Stimulated activated CD4-positive, alpha-beta T cell treated with anti-CD3 and anti-CD28 coated beads, TNF-alpha, amount 100 ng/mL, for 48 hours (primary cell): ENCODE data around the gene DLEC1.
A peak's percentile ranks its signal among the peaks of the same experiment; 100 is the strongest.

Source experiments
- DNase-seq, 3 donors: peaks; one replicate each; pipeline ENCODE4 v3.0.0-alpha.2; 2020; ENCODE audit warnings: low read depth in 3 of 3

DLEC1 gene

DNA sequence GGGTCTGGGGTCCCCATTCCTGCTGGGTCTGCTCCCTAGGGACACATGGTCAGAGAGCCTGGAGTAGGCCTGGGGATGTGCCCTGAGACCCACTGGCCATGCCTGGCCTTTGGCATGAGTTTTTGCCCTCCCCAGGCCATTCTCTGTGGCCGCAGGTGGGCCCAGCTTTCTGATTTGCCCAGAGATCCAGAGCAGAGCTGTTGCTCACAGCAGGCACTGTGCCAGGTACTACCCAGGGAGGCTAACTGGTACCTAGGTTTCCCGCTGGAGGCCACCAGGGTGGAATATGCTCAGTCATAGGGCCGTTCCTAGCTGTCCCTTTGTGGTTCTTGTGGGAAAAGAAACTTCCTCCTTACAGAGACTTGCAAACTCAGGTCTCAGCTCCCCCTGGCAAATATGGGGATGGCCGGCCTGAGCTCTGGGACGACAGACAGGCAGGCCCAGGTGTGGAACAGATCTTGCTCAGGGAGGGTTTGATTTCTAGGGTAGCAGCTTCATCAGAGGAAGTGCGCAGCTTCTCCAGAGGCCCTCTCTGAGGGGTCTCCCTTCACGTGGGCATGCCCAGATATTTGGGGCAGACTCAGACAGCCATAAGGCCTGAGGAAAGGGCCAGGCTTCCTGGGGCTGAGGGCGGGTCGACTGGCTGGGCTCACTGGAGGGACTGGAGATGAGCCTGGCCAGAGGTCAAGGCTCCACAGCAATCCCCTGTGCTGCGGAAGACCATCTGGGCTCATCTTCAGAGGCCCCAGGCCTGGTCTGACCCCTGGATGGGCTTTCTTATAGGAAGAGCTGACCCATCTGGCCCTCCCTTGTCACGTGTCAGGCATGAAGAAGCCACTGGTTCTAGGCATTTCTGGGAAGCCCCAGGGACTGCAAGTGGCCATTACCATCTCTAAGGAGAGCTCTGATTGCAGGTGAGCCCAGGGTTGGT lies 69.9 kb downstream of the DLEC1 start:
- DNase-seq = no peak

DNA sequence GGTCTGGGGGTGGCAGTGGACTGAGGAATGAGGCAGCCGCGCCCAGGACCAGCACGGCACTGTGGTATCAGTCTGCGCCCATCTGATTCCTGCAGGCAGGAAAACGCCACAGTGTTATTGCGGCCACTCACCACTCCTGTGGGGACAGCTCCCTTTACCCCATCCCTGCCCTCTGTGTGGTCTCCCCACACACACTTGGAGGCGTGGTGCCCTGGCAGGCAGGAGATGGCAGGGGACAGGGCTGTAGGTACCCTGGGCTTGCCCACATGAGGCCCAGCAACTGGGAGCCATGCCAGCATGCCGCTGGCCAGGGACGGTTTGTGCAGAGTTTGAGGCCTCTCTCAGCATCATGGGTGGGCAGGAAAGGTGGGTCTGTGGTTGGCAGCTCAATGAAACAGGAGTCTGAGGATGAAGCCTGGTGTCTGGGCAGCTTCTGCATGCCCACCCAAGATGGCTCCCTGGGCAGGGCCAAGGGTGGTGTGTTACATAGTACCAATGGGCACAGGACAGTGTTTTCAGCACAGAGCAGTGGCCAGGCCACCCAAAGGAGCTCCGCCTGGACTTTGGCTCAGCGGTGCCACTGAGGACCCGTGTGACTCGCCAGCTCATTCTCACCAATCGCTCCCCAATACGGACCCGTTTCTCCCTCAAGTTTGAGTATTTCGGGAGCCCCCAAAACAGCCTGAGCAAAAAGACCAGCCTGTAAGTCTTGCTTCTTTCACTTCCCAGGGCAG lies 70.7 kb downstream of the DLEC1 start:
- no peak for DNase-seq

DNA sequence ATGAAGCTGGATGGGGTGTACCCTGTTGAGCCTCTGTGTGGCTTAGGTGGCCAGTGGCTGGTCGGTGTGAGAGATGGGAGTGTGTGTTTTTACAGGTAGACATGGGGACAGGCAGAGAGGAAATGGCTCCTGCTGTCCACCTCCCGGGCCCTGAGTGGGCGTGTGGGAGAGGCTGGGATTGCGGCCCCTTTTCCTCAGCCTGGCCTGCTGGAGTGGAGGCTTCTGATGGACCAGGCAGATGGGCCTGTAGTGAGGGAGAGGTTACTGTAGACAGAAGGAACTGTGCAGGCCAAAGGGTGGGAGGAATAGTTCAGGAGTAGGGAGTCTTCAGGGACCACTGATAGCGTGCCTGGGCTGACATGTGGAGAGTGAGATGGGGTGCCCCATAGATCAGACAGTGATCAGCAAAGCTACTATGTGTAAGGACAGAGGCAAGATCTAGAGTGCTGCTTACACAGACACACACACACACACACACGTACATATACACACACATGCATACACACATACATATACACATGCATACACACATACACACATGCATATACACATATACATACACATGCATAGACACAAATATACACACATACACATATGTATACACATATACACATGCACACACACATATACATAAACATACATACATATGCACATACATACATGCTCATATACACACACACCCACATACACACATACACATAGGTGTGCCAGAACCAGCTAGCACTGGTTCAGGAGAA lies 71.5 kb downstream of the DLEC1 start:
- DNase-seq = no peak

DNA sequence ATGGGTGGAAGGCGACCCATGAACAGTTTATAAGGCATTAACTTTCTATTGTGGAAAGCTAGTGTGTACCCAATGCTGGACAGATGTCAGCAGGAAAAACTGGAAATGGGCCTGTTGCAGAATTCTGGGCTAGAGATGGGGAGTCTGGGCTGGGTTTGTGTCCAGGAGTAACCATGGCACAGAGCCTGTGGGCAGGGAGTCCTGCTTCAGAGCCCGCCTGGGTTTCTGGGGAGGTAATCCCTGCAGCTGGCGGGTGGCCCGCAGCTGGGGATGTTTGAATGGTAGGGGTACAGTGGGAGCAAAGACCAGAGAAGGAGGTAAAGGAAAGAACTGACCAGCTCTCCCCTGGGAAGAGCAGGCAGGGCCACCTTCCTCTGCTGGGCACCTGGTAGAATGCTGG lies 72.2 kb downstream of the DLEC1 start:
- DNase-seq = no peak

DNA sequence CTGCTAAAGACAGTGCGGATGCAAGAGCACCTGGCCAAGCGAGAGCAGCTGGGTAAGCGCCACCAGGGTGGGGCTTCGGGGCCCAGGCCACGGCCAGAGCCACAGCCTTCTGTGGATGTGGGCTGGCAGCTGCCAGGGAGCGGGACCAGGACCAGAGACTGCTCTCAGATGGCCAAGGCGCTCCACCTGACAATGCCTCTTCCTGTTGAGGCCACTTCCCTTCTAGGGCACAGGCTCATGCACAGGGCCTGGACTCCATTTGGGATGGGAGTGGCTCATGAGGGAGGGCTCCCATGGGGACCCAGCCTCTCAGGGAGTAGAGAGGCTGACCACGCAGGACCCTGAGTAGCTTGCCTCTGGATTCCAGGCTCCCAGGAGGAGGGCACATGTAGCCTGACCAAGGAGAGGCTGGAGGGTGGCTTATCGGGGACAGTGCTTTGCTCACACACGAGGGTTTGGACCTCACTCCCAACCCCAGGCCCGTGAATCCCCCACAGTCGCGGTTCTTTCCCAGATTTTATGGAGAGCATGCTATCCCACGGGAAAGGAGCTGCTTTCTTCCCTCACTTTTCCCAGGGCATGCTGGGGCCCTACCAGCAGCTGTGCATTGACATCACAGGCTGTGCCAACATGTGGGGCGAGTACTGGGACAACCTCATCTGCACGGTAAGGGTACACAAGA lies 72.8 kb downstream of the DLEC1 start:
- no peak for DNase-seq

DNA sequence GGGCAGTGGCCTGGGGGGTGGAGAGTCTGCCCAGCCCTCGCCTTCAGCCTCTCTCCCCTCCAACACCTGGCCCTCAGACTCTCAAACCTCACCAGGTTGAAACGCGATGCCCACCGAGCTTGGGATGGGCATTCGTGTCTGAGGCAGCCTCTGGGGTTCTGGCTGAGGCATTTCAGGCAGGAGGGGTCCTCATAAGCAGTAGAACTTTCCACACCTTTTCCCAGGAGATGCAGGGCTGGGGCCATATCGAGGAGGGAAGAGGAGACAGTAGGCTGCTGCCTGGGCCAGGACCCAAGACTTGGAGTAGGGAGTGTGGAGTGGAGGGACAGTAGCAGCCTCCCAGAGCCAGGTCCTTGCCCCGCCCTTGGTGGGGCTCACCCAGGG lies 73.4 kb downstream of the DLEC1 start:
- DNase-seq = no peak

DNA sequence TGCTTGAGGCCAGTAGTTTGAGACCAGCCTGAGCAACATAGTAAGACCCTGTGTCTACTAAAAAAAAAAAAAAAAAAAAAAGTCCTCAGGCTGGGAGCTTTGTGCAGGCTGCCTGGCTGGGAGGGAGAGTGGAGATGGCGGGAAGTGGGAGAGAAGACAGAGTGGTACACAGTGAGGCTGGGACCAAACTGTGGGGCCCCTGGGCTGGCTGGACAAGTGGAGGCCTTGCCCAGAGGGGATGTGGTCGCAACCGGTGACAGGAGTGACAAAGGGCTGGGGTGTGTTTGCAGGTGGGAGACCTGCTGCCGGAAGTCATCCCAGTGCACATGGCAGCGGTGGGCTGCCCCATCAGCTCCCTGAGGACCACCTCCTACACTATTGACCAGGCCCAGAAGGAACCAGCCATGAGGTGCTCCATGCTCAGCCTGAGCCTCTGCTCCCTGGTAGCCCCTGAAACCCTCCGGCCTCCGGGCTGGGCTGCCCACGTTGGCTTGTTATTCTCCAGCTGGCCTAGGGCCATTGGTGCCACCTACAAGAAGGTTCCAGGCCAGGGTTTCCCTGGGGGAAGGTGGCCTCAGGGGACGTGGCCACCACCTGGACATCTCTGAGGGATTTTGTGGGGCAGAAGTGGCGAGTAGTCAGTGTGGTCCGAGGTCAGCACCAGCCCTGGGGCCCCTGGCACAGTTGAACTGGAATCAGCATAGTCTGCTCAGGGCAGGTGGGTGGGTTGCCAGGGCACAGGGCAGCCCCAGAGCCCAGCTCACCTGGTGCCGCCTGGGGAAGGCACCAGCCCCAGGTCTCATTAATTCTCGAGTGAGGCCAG lies 75.3 kb downstream of the DLEC1 start:
- DNase-seq = no peak

DNA sequence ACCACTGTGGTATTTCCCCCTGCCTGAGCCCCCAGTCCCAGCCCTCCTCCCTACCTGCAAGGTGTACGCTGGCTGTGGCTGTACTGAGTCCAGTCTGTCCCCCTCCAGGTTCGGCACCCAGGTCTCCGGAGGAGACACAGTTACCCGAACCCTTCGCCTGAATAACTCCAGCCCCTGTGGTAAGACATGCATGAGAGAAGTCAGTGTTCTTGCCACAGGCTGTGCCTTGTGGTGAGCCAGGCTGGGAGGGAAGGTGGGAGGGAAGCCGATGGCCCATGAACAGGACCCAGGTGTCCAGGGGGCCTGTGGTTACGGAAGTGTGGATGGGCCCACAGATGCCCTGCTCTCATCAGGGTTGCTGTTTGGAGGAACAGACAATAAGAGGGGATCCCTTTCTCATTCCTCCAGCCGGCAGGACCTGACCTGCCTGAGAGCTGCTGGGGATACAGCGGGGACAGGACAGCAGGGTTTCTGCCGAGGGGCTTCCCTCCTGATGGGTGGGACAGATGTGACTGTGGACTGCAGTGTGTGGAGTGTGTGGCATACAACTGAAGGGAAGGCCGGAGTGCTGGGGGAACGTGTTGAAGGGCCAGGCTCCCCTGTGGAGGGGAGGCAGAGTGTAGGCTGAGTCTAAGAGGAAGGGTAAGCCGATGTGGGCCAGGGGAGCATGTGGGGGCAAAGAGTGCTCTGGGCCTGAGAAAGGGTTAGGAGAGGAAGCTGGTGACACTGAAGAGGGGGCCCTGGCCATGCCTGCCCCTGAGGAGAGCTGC lies 76.1 kb downstream of the DLEC1 start:
- no peak for DNase-seq

DNA sequence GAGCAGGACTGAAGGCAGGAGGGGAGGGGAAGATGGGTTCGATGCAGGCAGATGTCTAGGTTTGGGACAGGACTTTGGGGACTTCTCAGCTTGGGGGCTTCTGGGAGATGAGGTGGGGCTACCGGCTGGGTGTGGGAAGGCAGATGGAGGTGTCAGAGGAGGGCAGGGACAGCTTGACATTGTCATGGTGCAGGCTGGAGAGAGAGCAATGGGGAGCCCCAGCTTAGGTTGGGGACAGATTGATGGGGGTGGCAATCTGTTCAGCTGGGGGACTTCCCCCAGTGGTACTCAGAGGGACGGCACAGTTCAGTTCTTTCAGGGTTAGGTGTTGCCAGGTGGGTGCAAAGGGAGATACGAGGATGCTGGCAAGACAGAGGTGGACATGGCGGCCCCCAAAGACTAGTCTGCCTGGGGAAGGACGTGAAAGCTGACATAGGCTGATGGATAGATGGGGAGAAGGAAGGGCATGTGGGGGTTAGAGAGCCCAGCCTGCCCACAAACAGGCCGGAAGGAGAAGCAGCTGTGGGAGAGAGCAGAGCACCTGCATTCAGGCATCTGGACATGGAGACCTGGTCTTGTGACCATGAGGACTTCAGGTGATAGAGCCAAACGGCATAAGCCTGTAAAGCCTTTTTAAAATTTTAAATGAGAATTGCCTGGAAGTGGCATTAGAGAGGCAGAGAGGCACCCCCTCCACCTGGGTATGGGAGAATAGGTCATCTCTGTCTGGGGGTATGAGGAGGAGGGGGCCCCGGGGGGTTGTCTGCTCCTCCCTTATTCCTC lies 76.8 kb downstream of the DLEC1 start:
- DNase-seq = no peak

DNA sequence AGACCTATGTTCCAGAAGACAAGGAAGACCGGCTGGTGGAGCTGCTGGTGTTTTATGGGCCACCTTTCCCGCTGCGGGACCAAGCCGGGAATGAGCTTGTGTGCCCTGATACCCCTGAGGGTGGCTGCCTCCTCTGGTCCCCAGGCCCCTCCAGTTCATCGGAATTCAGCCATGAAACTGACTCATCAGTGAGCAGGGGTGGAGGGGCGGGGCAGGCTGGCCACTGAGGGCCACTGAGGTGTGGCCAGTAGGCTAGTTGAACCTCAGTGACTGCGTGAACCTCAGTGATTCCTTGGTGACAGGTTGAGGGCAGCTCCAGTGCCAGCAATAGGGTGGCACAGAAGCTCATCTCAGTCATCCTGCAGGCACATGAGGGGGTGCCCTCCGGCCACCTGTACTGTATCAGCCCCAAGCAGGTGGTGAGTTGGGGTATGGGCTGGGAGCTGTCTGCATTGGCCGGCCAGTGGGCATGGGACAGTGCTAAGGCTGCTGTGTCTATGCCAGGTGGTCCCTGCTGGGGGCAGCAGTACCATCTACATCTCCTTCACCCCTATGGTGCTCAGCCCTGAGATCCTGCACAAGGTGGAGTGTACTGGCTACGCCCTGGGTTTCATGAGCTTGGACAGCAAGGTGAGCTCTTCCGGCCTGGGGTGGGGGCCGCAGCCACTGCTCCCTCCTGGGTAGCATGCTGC lies 77.6 kb downstream of the DLEC1 start:
- no peak for DNase-seq

DNA sequence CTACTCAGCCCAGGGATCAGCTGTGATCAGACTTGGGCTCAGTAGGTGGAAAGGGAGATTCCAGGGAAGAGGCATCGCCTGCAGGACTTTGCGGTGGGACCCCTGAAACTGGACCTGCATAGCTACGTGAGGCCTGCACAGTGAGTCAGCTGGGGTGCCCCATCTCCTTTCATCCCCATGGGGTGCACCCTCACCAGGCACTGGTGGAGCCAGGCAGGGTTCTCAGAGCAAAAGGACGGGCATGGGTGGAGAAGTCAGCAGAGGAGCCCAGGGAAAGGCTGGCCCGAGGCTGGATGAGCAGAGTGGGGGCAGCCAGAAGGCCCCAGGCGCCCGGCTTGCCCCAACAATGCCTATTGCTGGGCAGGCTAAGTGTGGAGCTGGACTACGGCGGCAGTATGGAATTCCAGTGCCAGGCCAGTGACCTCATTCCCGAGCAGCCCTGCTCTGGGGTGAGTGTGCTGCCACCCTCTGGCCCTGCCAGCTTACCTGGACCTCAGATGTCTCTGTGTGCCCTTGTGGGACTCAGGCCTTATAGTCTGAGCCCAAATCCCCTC lies 78.2 kb downstream of the DLEC1 start:
- DNase-seq = no peak

DNA sequence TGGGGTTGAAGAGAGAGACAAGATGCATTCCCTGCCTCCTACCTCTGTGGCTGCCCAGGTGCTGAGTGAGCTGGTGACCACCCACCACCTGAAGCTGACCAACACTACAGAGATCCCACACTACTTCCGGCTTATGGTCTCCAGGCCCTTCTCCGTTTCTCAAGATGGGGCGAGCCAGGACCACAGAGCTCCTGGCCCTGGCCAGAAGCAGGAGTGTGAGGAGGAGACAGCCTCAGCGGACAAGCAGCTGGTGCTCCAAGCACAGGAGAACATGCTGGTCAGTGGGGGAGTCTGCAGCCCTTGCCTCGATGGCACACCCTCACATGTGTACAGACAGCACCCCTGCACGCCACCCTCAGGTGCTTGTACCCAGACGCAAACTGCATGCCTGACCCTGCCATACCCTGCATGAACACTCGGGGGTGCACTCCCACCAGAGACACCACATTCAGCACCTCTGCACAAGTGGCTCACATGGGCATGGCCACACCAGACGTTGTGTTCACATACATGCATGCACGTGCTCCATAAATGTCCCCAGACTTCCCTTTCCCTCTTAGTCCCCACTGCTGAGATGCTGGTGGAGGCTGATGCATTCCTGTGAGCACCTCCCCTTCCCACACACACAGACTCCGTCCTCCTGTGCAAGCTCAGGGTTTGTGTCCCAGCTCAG lies 78.9 kb downstream of the DLEC1 start:
- DNase-seq = peak; percentile 37 to 57 (median 56)

DNA sequence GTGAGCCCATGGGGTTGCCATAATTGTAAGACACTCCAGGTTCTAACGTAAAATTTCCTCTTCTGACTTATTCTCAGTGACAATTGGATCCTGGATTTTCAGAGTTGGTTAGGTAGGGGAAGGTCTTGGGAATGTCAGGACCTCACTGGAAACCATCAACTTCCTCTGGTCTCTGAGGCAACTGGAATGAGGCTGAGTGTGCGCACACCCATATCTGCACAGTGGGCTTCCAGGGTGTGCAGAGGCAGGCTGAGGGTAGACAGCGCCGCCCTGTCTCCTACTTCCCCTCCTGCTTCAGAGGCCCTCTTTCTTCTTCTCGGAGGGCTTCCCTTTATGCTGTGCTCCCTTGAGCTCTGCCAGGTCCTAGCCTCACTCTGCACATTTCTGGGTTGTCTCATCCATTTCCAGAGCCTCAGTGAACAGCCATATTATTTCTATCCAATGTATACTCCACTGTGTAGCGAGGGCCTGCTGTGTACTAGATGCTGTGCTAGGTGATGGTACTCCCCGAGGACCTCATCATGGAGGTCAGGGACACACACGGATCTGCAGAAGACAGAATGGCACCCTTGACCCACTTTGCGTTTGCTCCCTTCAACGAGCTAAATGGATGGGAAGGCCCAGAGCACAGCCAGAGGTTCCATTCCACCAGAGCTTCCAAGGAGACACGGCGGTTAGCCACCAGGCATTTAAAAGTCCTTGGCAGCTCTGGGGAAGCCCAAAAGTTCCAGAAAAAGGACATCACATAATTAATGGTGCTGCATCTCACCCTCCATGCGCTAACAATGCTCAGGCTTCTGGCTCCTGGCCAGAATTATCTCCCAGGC lies 79.6 kb downstream of the DLEC1 start:
- DNase-seq = no peak

DNA sequence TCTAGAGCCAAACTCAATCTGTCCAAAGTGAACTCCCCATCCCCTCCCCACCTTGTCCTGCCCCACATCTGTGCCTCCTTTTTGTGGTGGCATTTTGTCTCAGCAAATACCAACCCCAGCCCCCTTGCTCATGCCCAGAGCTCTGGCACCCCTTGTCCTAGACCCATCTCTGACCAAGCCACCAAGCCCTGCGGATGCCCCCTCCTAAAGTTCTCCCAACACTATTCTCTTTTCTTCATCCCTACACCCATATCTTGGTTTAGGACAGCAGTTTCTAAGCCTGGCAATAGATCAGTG lies 80.2 kb downstream of the DLEC1 start:
- DNase-seq = no peak

DNA sequence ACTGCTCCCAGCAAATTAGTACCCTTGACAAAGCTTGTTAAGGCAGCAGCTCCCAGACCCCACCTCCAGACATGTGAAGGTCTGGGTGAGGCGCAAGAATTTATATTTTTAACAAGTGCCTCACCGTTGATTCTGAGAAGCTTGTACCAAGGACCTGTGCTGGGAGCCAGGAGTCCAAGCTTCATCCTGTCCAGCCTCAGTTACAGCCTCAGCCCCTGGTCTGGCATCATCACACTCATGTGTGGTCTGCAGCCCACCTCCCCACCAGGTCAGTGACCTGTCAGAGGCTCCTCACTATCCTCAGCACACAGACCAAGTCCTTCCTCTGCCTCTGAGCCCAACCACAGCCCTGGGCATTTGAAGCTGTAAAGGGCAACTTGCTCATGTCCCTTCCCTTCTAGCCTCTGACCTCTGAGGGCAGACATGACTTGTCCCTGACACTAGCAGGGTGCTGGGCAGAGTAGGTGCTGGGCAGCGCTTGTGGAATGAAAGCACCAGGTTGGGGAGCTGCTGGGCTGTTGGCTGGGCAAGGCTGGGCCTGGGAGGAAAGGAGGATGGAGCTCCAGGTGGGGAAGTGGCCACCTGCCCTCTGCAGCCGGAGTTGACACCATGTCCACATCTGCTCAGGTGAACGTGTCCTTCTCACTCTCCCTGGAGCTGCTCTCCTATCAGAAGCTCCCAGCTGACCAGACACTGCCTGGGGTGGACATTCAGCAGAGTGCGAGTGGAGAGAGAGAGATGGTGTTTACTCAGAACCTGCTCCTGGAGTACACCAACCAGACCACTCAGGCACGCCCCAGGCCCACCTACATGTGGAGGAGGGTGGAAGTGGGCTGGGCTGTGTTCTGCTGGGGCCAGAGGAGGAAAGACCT lies 81.0 kb downstream of the DLEC1 start:
- DNase-seq = no peak
